NCI-H2196 (cell line): ENCODE measurements around the gene SLC25A25.
"Not testable (repeated sequence)": the region's sequence is repeated elsewhere in the genome, so short reads cannot be mapped to it uniquely, and the experiment has no call there.

Experiments
- DNase-seq: peaks from one replicate; lab custom pipeline; 2025; ENCODE audit not compliant: unreplicated experiment; lab: John Stamatoyannopoulos, UW

SLC25A25 gene

DNA sequence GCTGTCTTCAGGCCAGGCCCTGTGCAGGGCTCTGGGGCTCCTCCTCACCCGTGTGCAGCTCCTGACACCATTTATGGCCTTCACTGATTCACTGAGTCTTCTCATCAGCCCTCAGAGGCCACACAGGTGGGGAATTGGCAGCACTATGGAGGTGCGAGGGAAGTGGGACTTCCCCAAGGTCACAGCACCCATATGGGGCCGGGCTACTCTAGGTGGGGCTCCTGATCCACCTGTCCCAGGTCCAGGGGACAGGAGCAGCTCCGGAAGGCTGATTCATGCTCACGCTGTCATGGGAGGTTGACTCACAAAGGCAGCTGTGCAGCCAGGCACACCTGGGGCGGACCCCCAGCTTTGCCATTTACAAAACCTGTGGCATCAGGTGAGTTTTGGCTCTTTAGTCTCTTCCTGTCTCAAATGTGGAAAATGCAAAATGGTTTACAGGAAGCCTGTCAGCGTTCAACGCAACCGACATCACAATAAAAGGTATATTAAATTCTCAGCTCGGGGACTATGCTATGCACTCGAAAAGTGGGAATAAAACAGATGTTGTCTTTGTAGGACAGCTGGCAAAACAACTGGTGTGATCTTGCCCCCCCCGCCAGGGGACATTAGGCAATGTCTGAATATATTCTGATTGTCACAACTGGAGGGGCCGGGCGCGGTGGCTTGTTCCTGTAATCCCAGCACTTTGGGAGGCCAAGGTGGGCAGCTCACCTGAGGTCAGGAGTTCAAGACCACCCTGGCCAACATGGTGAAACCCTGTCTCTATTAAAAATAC is 15.9 kb upstream of the SLC25A25 start:
- no peak for DNase-seq

DNA sequence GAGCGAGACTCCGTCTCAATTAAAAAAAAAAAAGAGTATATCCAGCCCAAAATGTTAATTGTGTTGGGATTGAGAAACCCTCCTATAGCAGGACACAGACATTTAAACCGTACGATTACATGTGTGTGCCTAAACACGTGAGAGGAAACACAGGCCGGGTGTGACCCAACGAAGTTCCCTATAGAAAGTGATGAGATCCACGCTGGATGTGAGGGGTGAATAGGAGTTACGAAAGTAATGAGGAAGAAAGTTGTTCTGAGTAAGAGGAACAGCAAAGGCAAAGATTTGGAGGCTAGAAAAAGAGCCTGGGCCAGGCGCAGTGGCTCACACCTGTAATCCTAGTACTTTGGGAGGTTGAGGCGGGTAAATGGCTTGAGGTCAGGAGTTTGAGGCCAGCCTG is 14.5 kb upstream of the SLC25A25 start:
- DNase-seq = no peak

DNA sequence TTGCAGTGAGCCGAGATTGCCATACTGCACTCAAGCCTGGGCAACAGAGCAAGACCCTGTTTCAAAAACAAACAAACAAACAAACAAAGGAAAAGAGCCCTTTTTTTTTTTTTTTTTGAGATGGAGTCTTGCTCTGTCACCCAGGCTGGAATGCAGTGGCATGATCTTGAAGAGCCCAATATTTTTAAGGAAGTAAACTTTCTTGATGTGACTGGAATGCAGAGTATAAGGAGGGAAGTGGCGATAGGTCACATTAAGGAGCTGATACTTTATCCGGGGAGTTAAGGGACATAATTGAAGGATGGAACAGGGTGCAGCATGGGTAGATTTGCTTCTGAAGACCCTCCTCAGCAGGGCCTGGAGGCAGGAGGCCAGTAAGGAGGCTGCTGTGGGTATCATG is 13.9 kb upstream of the SLC25A25 start:
- DNase-seq = no peak

DNA sequence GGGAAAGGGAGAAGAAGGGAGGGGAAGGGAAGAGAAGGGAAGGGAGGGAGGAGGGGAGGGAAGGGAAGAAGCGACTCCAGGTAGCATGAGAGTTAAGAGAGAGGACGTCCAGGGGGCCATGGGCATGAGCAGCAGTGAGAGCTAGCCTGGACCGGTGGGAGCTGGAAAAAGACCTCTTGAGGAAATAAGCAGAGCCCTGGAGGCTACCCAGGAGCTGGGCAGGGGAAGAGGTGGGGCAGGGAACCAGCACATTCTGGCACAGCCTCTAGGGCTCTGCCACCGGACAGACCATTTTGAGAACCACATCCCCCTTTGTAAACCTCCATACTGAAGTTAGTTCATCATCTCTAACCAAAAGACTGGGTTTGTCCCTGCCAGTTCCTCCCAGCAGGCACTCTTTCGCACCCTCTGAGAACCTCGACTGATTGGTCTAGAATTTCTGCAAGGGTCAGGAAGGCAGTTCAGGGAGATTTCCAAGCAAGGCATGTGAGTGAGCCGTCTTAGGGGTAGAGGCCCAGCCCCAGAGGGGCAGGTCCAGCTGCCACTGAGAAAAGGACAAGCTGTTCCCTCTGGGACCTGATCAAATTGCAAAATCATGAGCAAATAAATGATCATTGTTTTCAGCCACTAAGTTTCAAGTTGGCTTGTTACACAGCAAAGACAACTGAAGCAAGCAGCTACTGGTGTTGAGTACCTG is 12.5 kb upstream of the SLC25A25 start:
- no peak for DNase-seq

DNA sequence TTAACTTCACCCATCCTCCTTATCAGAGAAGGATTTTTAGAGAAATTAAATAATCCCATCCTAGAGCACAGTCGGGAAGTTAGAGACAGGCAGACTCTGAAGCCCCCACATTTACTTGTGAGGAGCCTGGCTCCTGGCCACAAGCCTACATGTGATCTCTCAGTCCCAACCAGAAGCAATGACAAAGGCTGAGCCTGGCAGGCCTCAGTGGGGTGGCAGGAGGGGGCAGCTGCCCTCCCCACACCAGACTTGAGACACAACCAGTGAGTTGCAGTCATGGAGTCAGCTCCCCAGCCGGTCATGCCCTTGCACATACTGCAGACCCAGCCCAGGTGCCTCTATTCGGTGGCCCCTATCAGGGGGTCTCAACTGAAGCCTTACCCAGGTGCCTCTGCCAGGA is 11.9 kb upstream of the SLC25A25 start:
- DNase-seq = no peak

DNA sequence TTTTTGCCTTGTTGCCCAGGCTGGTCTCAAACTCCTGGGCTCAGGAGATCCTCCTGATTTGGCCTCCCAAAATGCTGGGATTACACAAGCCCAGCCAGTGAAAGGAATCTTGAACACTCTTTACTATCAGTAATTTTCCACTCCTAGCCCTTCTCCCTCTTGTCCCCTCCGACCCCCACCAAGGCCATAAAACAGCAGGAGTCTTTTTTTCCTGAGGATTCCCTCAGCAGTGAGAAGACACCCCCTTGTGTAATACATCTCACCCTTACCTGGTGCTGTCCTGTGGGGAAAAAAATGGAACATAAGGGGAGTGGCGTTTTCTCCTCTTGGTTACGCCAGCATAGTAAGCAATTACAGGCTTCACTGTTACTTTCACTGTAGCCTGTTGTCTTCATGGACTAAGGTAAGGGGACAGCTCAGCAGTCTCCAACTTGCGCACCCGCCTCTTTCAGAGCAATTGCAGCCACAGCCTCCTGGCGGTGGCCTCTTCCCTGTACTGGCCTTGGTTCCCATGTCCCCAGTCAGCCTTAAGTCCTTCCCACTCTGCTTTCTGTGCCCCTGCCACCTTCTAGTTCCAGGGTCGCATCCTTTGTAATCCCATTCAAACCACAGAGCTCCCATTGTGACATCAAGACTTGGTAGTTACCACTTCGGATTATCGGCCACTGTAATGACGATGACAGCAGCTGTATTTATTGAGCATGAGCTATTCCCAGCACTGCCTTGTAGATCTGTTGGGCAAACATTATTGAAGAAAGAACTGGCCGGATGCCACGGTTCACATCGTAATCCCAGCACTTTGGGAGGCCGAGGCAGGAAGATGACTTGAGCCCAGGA is 10.9 kb upstream of the SLC25A25 start:
- DNase-seq = peak; percentile 47

DNA sequence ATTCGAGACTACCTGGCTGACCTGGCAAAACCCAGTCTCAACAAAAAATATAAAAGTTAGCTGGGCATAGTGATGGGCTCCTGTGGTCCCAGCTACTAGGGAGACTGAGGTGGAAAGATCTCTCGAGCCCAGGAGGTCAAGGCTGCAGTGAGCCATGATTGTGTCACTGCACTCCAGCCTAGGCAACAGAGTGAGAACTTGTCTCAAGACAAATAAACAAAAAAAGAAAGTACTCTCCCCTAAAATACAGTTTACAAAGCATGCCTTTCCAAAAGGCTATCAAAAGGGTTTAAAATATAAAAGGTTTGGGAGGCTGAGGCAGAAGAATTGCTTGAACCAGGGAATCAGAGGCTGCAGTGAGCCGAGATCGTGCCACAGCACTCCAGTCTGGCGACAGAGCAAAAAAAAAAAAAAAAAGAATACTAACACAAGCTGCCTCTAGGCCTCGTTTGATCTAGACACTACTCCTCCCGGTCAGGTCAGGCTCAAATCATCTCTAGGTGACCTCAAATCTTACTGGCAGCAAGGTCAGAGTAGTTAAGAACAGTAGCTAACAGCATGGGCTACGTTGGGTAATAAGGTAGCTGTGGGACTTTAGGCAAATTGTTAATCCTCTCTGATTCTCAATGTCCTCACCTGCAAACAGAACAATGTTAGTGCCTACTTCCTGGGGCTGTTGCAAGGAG is 10.2 kb upstream of the SLC25A25 start:
- no peak for DNase-seq

DNA sequence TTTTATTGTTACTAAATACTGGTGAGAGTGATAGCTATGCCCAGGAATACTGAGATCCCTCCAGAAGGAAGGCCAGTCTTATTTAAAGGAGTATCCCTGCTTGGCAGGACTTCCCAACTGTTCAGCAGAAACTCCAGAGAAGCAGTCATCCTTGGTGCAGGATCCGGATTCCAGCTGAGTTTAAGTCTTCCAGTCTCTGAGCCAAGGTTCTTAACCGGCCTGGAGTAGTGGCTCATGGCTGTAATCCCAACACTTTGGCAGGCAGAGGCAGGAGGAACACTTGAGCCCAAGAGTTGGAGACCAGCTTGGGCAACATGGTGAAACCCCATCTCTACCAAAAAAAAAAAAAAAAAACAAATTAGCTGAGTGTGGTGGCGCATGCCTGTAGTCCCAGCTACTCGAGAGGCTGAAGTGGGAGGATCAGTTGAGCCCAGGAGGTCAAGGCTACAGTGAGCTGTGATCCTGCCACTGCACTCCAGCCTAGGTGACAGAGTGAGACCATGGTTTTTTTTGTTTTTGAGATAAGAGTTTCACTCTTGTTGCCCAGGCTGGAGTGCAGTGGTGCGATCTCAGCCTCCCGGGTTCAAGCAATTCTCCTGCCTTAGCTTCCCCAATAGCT is 8.6 kb upstream of the SLC25A25 start:
- no peak for DNase-seq

DNA sequence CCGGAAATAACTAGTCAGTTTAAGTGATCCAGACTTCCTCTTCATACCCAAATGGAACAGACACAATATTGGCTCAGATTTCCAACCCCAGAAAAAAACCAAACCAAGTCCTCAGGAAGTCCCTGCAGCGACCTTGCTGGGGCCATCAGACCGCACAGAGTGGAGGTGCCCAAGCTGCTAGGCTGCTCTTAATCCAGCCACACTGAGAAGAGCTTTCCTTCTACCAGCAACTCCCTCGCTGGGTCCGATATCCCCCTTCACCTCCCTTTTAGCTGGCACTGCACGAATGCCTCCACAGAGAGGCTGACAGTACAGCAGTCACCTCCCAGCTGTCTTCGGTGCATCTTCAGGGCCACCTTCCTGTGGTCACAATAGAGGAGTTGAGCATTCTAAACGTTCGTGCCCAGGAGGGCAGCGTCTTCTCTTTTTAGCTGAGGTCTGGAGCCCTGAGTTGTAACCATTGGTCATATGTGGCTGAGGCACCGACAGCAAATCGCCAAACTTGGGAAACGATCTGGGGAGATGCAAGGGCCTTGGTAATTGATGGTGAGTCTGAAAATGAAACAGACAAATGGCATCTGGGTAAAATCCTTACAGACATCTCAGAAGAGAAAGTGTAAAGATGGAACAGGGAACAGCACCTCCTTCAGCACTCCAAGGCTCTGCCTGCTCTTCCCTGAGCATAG is 6.6 kb upstream of the SLC25A25 start:
- no peak for DNase-seq

DNA sequence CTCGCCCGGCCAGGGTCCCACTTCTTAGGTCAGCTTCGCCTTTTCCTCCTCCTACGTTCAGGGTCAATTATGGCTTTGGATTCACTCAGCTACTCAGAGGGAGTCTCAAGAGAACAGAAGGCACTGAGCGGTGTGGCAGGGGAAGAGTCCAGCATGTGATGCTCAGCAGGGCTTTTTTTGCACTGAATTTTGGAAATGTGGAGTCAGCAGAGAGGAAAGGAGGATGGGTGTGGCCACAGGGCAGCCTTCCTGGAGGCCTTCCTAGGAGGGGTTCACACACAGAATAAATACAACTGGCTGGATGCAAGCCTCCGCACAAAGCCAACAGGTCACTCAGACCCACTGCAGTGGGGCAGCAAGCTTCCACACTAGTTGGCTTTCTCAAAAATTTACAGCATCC is 5.8 kb upstream of the SLC25A25 start:
- DNase-seq = no peak

DNA sequence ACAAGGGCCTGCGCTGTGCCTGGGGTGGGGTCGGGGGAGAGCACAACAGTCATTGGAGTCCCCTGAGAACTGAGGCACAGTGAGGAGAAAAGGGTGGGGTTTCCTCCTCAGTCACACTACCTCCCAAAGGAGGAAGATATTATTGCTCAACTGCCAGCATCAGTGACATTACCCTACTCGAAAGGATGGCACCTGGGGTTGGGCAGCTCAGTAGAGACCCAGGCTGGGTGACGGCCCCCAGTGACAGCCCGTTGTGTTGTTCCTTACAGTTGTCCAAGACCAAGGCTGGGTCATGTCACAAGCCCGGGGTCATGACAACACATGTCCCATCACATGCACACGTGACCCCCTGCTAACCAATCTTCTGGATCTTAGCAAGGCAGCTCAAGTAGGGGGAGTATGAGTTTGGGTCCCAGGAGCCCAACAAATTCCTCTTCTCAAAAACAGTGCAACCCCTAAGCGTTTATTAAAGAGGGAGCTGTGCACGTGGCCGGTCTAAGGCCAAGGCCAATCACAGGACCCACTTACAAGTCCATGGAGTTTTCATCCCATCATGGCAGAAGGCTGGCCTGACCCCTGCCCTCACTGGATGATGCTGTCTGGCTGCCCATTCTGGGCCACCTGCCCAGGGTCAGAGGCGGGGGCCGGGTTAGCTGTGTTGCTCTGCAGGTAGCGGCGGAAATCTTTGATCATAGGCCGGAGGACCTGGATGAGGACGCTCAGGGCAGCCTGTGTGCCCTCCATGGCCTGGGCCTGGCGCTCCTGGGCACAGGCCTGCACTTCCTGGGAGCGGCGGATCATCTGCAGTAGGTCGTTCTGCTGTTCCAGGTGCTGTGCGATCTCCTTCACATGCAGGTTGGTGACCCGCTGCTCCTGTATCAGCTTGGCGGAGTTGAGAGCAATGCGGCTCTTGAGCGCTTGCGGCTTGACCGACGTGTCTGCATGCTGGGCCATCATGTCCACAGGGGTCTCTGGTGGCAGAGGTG is 4.9 kb upstream of the SLC25A25 start:
- DNase-seq = no peak

DNA sequence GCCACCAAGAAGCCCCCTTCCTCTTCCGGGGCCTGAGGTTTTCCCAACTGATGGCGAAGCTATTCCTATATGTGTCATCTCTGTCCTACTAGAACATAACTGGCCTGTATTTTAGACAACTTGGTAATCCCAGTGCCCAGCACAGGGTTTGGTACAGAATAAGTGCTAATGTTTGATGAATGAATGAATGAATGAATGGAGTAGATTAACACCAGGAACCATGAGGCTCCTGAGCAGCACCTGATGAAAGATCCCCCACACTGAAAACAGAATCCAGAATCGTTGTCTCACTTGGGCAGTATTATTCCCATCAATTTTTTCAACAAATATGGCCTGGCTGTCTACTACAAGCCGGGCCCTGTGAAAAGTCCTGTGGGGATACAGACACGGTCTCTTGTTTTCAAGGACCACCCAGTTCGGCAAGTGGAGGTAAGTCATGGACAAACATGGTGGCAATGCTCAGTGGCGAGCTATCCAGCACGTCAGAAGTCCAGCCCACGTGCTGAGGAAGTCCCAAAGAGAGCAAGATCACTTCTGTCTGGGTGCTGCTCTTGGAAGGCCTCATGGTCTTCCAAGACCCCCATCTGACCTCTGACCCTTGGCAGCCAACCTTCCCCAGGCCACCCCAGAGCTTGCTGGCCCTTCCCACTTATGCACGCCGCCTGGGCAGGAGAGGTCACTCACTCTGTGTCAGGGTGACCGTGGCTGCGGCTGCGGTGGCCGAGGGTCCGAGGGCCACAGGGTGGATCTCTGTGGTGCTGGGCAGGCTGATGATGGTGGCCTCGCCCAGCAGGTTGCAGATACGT is 1.9 kb upstream of the SLC25A25 start:
- no peak for DNase-seq

DNA sequence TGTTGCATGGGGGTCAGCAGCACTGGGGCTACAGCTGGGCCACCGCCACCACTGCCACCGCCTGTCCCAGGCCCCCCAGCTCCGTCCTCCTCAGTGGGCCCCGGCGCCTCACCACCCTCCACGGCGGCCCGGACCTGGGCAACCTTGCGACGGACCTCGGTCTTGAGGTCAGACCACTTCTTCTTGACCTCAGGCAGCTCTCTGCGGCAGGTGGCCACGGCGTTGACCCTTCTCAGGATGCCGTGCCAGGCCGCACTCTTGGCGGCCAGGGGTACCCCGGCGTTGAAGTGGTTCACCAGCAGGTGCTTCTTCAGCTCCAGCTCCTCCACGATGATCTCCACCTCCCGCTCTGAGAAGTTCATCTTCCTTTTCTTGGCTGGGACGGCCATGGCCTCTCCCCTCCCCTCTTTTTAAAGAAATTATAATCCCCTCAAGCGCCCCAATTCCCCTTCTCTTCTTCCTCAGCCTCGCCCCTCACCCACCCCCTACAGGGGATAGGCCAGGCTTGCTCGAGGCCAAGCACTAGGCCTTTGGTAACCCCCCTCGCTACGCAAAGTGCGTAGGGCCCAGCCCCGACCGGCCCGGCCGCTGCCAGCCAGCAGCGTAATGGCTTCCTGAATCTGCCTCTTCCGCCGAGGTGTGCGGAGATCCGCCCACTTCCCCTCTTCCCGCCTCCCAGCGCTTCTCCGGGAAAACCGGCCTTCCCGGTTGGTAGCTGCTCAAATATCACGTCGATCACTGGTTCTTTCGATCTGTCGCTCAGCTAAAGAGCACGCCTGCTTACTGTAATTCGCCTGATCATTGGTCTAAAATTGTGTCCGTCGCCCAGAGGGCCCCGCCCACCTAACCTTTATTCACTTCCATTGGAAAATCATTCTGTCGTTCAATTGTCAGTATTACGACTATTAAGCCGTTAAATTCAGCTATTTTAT is 1.1 kb upstream of the SLC25A25 start, which contains the start of gene NAIF1:
TSS of gene NAIF1 (minus strand) at position 608 of the 932 bp plus-strand sequence. CDS start at position 389, 219 bp downstream.
- DNase-seq = peak; percentile 97

DNA sequence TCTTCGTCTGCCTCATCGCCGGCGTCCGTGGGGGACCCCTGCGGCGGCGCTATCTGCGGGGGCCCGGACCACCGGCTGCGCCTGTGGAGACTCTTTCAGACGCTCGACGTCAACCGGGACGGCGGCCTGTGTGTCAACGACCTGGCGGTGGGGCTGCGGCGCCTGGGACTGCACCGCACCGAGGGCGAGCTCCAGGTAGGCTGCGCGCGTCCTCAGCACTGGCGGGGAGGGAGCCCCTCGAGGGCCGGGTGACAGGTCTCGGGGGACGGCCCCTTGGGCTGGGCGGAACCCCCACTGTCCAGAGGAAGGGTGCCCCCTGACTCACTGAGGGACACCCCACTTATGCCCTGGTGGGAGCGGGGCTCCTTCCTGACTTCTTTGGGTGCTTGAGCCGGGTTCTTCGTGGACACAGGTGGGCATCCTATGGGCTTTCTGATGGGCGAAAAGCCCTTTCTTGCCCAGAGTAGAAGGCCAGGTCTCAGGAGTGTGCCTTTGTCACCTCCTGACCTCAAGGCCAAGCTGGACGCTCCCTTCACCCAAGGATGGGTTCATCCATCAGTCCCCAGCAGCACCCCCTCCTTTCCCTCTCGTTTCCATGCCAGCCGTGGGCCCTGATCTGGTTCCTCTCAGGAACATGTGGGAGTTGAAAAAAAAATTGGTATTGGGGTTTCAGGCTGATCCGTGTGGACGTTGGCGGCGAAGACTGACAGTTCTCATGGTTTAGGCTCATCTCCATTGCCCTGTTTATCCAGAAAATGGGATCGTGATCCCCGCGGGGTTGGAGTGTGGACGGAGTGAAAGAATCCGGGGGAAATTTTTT is 564 bp downstream of the SLC25A25 start:
- no peak for DNase-seq

DNA sequence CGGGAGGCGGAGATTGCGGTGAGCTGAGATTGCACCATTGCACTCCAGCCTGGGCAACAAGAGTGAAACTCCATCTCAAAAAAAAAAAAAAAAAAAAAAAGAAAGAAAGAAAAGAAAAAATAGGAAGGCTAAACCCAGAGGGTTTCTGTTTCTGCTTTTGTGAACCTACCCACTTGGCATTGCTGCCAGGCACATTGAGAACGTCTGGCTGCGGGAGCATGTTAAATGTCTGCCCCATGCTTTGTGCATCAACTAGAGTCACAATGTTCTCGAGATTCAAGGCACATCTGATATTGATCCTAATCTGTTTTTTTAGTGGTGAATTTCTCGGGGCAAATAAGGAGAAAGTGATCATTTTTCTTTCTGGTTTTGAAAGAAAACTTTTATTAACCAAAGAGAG is 2.8 kb downstream of the SLC25A25 start:
- DNase-seq = no peak

DNA sequence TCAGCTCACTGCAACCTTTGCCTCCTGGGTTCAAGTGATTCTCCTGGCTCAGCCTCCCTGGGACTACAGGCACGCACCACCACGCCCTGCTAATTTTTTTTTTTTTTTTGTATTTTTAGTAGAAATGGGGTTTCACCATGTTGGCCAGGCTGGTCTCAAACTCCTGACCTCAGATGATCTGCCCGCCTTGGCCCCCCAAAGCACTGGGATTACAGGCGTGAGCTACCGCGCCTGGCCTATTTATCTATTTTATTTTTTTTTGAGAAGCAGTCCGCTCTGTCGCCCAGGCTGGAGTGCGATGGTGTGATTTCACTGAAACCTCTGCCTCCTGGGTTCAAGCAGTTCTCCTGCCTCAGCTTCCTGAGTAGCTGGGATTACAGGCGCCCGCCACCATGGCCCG is 3.4 kb downstream of the SLC25A25 start:
- not testable (repeated sequence) for DNase-seq
